ENCODE measurements around the gene REEP3.

- no peak for TF ChIP-seq EZH2 (IDR thresholded peaks at IDR 0.05; ENCODE audit: borderline replicate concordance, low read length)
- TF ChIP-seq CTCF (IDR thresholded peaks at IDR 0.05; ENCODE audit: low read length): no peak
Observed at GRCh38 chr10:63553473-63553872, 32.3 kb downstream of the REEP3 start.
